NCI-H2227 (cell line): ENCODE measurements around the gene RPL29.
"Not testable (repeated sequence)": the region's sequence is repeated elsewhere in the genome, so short reads cannot be mapped to it uniquely, and the experiment has no call there.

ENCODE experiments used
- DNase-seq: peaks from one replicate; lab custom pipeline; 2025; ENCODE audit not compliant: unreplicated experiment; lab: John Stamatoyannopoulos, UW

RPL29 gene

GRCh38 chr3:51995346-51996163, at the start of gene RPL29:
Gene RPL29 (minus strand): TSS chr3:51995895. CDS start chr3:51995461, 434 bp downstream.
- DNase-seq, result peak; percentile 92

DNA sequence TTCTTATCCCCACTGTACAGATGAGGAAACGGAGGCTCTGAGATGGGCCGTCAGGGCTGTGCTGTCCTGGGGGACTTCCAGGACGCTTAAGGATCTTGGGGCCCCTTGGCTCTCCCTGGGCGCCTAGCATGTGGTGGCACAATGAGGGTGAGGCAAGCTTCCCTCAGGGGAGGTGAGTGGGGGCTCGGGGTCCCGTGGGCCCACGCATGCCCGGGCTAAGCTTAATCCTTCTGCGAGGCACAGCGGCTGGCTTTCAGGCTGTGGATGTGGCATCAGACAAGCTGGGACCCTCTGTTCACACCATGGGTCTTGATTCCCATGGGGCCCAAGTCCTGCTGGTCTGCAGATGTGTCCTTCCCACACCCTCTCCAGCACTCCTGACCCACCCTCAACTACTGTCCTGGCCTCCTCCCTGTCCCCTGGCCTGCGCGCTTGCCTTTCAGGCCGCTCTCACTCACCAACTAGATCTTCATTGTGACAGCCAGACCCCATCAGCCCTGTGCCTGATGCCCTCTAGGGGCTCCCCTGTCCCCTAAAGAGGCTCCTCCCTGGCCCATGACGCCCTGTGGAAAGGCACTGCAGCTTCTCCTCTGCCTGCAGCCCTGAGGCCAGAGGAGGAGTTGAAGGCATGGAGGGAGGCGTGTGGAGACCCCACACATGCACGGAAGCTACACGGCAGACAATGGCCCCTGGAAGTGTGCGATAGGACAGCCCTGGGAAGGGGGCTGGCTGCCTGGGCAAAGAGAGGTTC, 49.3 kb upstream of the RPL29 start:
- DNase-seq, result peak; percentile 30

DNA sequence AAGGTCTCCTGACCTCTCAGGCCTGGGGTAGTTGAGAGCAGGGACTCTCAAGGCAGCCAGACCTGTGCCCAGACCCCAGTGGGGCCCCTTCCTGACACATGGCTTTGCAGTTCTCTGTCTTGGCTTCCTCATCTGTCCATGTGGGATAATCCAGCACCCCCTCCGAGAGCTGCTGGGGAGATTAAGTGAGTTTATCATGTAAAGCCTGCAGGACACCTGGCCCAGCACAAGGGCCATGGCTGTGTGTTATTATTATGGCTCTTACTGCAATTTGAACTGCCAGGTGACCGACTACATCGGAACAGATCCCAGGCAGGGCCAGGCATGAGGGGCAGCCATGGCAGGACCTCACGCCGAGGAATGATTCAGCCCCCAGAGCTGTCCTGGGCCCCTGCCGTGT, 48.1 kb upstream of the RPL29 start:
- DNase-seq, result no peak

DNA sequence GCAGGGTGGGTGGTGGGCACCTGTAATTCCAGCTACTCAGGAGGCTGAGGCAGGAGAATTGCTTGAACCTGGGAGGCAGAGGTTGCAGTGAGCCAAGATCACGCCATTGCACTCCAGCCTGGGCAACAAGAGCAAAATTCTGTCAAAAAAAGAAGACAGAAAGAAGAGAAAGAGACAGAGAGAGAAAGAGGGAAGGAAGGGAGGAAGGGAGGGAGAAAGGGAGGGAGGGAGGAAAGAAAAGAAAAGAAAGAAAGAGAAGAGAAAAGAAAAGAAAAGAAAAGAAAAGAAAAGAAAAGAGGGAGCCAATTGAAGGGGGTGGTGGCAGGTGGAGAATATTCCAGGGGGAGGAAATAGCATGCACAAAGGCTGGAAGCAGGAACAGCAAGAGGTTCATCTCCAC, 47.3 kb upstream of the RPL29 start:
- not testable (repeated sequence) for DNase-seq

DNA sequence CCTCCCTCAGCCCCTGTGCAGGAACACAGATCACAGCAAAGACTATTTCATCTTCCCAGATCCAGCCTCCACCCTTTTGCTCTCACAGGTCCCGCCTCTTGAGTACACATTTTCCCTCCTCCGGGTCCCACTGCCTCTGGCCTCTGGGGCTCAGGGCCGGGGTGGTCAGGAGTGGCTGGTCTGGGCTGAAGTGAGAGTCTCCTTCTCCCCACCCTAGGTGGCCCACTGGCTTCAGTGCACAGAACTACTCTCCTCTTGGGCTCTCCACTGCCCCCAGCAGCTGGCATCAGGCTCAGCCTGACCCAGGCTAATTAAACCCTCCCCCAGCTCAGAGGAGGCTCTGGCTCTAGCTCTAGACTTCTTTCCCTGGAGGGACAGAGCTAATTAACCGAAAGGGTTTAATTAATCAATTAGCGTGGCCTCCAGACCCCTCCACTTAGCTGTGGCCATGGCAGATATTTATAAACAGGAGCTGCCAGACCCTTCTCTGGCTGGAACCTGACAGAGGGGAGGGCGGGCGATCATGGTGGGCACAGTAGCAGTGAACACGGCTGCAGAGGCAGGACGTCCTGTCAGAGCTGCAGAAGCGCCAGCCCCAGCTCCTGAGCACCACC, 45.5 kb upstream of the RPL29 start:
- no peak for DNase-seq

- no peak for DNase-seq
Measured at GRCh38 chr3:52040600-52040999, 44.9 kb upstream of the RPL29 start.

DNA sequence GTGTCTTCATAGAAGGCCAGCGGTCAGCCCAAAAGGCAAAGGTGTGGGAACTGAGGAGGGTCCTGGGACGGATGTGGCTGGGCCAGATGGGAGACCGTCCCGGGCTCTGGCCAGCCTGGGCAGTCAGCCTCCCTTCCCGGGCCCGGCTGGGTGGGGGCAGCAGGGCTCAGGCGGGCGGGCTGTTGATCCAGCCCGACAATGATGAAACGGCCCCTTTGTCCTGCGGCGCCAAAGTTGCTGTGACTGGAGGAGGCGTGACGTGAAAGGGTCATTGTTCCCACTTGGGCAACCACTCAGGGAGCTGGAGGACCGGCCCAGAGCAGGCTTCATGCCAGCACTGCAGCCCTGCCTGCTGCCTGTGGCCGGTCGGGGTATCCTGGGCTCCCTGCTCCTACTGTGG, 44.2 kb upstream of the RPL29 start:
- DNase-seq, result peak; percentile 14

- DNase-seq, result no peak
Measured at GRCh38 chr3:52039426-52039825, 43.7 kb upstream of the RPL29 start.

GRCh38 chr3:52038227-52038626, 42.5 kb upstream of the RPL29 start:
- DNase-seq, result no peak

DNA sequence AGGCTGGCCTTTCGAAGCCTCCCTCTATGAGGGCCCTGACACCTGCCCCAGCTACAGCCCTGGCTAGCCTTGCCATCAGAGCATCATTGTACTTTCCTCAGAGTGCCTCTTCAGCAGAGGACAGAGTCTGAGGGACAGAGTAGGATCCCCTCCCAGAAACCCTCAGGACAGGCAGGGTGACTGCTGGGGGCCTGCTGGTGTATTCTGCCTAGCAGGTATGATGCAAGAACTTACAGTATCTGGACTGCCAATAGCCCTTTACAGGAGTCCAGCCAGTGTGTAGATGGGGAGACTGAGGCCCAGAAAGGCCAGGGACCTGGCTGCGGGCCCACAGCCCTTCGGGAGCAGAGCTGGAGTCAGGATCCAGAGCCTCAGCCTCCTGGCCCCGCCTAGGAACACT, 41.6 kb upstream of the RPL29 start:
- DNase-seq, result no peak

GRCh38 chr3:52036829-52037228, 41.1 kb upstream of the RPL29 start:
- no peak for DNase-seq

GRCh38 chr3:52036222-52036694, 40.6 kb upstream of the RPL29 start:
- no peak for DNase-seq

- no peak for DNase-seq
Measured at GRCh38 chr3:52034651-52035050, 39.0 kb upstream of the RPL29 start.

DNA sequence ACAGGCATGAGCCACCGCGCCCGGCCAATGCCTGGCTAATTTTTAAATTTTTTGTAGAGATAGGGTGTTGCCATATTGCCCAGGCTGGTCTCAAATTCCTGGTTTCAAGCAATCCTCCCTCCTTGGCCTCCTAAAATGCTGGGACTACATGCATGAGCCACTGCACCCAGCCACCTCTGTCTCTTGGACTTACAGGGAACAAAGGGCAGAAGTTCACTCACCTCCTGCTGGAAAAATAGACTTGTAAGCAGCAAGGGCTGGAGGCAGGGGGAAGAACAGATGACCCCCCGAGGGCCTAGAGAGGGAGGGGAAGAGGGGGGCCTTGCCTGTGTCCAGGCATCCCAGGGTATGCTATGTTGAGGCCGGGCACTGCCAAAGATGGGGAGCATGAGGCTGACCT, 38.5 kb upstream of the RPL29 start:
- DNase-seq, result no peak

- not testable (repeated sequence) for DNase-seq
Measured at GRCh38 chr3:52033748-52034147, 38.1 kb upstream of the RPL29 start.

DNA sequence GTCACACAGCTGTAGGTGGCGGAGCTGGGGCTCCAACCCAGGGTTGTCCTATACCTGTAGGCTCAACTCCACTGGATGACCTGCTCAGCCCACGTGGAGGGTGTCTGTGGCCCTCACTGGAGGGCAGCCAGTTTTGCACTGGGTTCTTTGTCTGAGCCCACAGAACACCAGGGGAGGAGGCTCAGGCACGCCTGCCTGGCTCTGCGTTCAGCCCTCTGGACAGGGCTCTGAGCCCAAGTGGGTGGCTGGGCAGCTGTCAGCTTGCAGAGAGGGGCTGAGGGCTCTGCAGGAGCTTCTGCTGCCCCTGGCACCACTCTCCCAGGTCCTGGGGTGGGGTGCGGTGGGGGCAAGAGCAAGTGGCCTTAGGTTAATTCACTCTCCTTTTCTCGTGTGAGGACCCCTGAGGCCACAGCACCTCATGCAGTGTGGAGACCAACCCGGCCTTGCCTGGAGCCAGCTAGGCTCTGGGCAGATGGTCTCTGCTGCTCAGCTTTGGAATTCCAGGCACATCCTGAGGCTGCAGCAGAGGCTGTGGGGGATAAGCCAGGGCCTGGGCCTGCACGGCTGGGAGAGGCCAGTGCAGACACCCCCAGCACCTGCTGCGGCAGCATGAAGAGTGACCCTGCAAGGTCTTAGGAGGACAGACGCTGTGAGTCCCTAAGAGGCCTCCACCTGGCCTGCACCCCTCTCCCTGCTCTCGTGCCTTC, 37.2 kb upstream of the RPL29 start:
- no peak for DNase-seq

DNA sequence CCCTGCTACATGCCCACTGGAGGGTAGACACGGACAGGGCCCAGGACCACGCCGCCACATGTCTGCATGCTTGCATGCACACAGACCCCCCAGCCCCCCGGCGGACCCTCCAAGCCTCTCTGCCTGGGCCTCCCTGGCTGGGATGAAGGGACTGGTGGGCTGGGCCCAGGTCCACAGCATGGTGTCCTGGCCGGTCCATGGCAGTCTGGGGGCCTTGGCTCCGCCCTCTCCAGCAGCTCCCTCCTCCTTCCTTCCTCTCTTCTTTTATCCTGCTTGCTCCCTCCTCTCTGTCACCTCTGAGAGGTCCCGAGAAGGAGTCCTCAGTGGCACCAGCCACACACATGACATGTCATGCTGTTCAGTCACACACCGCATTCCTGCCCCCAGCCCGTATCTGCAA, 36.2 kb upstream of the RPL29 start:
- DNase-seq, result no peak

DNA sequence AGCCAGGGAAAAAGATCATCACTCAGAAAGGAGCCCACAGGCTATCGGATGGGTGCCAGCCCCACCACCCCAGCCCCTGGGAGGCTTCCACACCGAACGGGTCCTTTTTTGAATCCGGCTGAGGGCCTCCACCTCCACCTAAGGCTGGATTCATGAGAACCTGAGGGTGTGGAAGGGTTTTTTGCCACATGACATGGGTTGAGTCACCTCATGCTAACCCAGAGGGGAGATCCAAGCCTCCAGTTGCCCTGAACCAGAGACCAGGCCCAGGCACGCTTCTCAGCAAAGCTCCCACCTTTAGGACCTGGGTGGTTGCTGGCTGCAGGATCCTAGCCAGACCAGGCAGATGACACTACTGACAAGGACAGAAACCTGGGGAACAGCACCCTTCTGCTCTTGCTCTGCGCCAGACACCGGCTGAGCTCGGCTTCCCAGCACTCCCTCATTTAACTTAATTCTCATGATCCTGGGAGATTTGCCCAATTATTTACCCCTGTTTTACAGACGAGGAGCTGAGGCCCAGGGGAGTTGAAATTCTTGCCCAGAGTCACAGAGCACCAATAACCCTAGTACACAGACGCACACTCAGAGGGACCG, 35.1 kb upstream of the RPL29 start:
- no peak for DNase-seq

GRCh38 chr3:52029535-52029934, 33.8 kb upstream of the RPL29 start:
- DNase-seq, result no peak

- no peak for DNase-seq
Measured at GRCh38 chr3:52029053-52029452, 33.4 kb upstream of the RPL29 start.

GRCh38 chr3:52028572-52028971, 32.9 kb upstream of the RPL29 start:
- no peak for DNase-seq
